ENCODE results near the gene FXYD7.

FXYD7 gene

DNA sequence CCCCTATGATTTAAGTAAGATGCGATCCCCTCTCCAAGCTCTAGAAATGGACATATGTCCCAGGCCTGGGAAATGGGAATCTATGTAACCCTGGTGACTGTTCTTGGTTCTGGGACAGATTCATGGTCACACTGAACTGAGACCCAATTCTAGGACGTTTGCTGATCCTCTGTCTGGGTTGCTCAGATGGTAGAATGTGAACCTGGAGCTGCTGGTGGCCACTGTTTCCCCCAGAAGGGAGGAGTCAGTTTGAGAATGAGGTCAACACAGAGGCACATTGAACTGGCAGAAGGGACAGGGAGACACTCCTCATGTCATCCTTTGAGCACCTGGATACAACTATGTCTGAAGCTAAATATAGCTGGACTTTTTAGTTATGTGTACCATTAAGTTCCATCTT lies 56.4 kb downstream of the FXYD7 start:
- H3K4me1 ChIP-seq, result peaks cover 9 to 34% (median 16%) of the 10 kb centered on the region in 10 experiments
- no peaks in the 10 kb centered on the region for H3K36me3 ChIP-seq
- no peak for TF ChIP-seq Cebpa-rat (IDR thresholded peaks at IDR 0.05)
- H3K27ac ChIP-seq, result no peak overlapping the region
- no peaks in the 10 kb centered on the region; a peak in 1 of 22 replicates for H4K20me1 ChIP-seq
- peaks cover 0 to 3% (median 0%) of the 10 kb centered on the region in 11 experiments; a peak in 4 of 22 replicates for H3K9me3 ChIP-seq (replicated peaks in 1 of 11)
- no peak overlapping the region for H3K9ac ChIP-seq
- H3K4me2 ChIP-seq, result no peak overlapping the region
- no peak overlapping the region for H3K4me3 ChIP-seq
- H3K27me3 ChIP-seq, result no peaks in the 10 kb centered on the region

DNA sequence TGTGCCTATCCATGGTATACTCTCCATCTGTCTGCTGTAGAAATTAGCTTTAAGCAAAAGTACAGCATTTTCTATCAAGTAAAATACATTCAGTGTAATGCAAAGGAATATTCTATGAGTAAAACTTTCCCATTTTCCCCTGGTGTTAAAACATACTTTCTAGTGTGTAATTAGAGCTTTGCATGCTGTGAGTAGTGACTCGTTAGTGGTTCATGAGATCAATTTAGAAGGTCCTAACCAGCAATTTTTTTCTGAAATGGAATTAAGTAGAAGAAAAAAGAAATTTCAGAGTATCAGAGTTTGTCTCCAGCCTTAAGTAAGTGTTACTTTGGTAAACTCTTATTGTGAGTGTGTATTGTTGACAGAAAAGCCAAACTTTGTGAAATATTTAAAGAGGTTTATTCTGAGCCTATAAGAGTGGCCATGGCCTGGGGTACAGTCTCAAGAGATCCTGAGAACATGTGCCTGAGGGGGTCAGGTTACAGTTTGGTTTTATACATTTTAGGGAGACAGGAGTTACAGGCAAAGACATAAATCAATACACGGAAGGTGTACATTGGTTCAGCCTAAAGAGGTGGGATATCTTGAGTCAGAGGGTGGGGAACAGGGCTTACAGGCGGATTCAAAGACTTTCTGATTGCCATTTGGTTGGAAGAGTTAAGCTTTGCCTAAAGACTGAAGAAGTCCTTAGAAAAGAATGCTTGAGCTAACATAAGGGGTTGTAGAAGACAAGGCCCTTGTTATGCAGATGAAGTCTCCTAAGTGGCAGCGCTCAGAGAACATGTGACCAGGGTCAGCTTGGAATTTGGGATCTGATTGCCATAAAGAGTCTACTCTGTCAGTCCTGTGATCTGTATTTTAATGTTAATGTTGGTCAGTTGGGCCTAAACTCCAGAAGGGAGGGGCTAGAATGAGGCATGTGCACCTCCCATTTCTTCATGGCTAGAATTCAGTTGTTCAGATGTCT lies 60.0 kb downstream of the FXYD7 start:
- no peaks in the 10 kb centered on the region for H3K27me3 ChIP-seq
- no peak overlapping the region for H3K4me3 ChIP-seq
- peak overlapping the region in 7 of 11 experiments; percentile 11 to 90 (median 30); a peak in 4 of 22 replicates for H3K4me2 ChIP-seq
- peaks cover 0 to 3% (median 0%) of the 10 kb centered on the region in 11 experiments; a peak in 5 of 22 replicates for H3K9me3 ChIP-seq (replicated peaks in 1 of 11)
- no peak overlapping the region for H3K9ac ChIP-seq
- TF ChIP-seq Cebpa-rat (IDR thresholded peaks at IDR 0.05), result no peak
- no peaks in the 10 kb centered on the region; a peak in 1 of 22 replicates for H4K20me1 ChIP-seq
- H3K4me1 ChIP-seq, result peaks cover 43 to 69% (median 51%) of the 10 kb centered on the region in 10 experiments
- H3K27ac ChIP-seq, result no peak overlapping the region; a peak in 1 of 22 replicates
- H3K36me3 ChIP-seq, result no peaks in the 10 kb centered on the region

Measured in BLaER1 treated with 17β-estradiol and CSF1 and Interleukin-3, amounts not matched to agents 10 nM and 100 nM (cell line).